Activated CD4-positive, alpha-beta T cell treated with anti-CD3 and anti-CD28 coated beads, Interleukin-2, amount 10 ng/mL, durations not matched to agents 24 days and 14 days (primary cell): ENCODE data around the gene NTF3. TPM values are rescaled to one million over a fixed set of nuclear protein-coding genes. Genes with fewer than 3 reads are reported as not detected.

ENCODE experiments used
- DNase-seq: peaks from one replicate; pipeline ENCODE4 v3.0.0; 2022
- H3K27ac Mint-ChIP-seq: one replicate; pipeline ENCODE4 v1.8.0; 2022; ENCODE audit warnings: mild to moderate bottlenecking, mixed read lengths
- H3K27me3 Mint-ChIP-seq: one replicate; pipeline ENCODE4 v1.8.0; 2022; ENCODE audit warnings: mixed read lengths
- H3K36me3 Mint-ChIP-seq: one replicate; pipeline ENCODE4 v1.8.0; 2022; ENCODE audit warnings: low read depth, mild to moderate bottlenecking, mixed read lengths
- H3K4me1 Mint-ChIP-seq: one replicate; pipeline ENCODE4 v1.8.0; 2021; ENCODE audit warnings: mixed read lengths
- H3K4me3 Mint-ChIP-seq: one replicate; pipeline ENCODE4 v1.8.0; 2022; ENCODE audit warnings: mild to moderate bottlenecking, moderate library complexity, mixed read lengths
- H3K9me3 Mint-ChIP-seq: one replicate; pipeline ENCODE4 v1.8.0; 2021; ENCODE audit warnings: mixed read lengths
- intact Hi-C: fragments of 100-400 bp; cut with micrococcal nuclease; formaldehyde crosslinking; loops from one replicate; pipeline ENCODE4 v1.15.1; 2023
- total RNA-seq: library from RNA; stranded (reverse); gene quantifications from 2 replicates; pipeline ENCODE4 v1.2.3, GENCODE V29; 2022

NTF3 gene
- total RNA-seq, 1 donor from 2014 or later: not detected

GRCh38 chr12:5458229-5459050, 26.5 kb downstream of the NTF3 start:
- Mint-ChIP-seq H3K36me3 (no peaks in the 10 kb centered on the region), H3K27ac (no peak overlapping the region), H3K4me1 (no peaks in the 10 kb centered on the region), H3K27me3 (peaks cover 2% of the 10 kb centered on the region), H3K9me3 (no peaks in the 10 kb centered on the region), H3K4me3 (no peak overlapping the region)
- no peak for DNase-seq
- intact Hi-C loops: no loop called here

- no peak for DNase-seq
- intact Hi-C loops: no loop called here
- H3K27ac Mint-ChIP-seq: no peak overlapping the region
- no peak overlapping the region for H3K4me3 Mint-ChIP-seq
- no peaks in the 10 kb centered on the region for H3K9me3 Mint-ChIP-seq
- no peaks in the 10 kb centered on the region for H3K36me3 Mint-ChIP-seq
- peaks cover 2% of the 10 kb centered on the region for H3K27me3 Mint-ChIP-seq
- no peaks in the 10 kb centered on the region for H3K4me1 Mint-ChIP-seq
These were observed 27.3 kb downstream of the NTF3 start for GRCh38 chr12:5459051-5459782.

DNA sequence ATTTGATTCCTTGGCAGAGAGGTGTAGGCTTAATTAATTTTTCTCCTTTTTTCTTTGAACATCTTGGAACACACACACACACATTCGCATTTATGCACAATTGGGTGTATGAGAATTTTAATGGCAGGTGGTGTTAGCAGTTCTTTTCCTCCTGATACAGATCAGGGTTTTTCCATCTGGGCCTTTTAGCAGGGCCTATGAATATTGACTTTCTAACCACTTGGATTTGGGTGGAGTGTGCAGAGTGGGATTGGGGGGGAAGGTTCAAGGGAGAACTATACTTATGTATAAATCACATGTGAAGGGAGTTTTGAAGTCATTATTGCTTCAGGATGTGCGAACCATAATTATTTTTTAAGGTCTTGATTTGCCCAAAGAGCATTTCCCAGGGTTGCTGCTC, 28.9 kb downstream of the NTF3 start:
- Mint-ChIP-seq H3K9me3 (no peaks in the 10 kb centered on the region), H3K4me3 (no peak overlapping the region), H3K4me1 (no peaks in the 10 kb centered on the region), H3K36me3 (no peaks in the 10 kb centered on the region), H3K27me3 (peaks cover 2% of the 10 kb centered on the region), H3K27ac (no peak overlapping the region)
- no peak for DNase-seq
- intact Hi-C loops: no loop called here

GRCh38 chr12:5461966-5462365, 30.1 kb downstream of the NTF3 start:
- Mint-ChIP-seq H3K4me3 (no peak overlapping the region), H3K9me3 (no peaks in the 10 kb centered on the region), H3K27ac (no peak overlapping the region), H3K27me3 (peaks cover 2% of the 10 kb centered on the region), H3K4me1 (no peaks in the 10 kb centered on the region), H3K36me3 (no peaks in the 10 kb centered on the region)
- no peak for DNase-seq
- intact Hi-C loops: no loop called here

GRCh38 chr12:5464096-5464495, 32.2 kb downstream of the NTF3 start:
- Mint-ChIP-seq H3K4me1 (no peaks in the 10 kb centered on the region), H3K9me3 (no peaks in the 10 kb centered on the region), H3K4me3 (no peak overlapping the region), H3K27ac (no peak overlapping the region), H3K36me3 (no peaks in the 10 kb centered on the region), H3K27me3 (peaks cover 2% of the 10 kb centered on the region)
- no peak for DNase-seq
- intact Hi-C loops: no loop called here

DNA sequence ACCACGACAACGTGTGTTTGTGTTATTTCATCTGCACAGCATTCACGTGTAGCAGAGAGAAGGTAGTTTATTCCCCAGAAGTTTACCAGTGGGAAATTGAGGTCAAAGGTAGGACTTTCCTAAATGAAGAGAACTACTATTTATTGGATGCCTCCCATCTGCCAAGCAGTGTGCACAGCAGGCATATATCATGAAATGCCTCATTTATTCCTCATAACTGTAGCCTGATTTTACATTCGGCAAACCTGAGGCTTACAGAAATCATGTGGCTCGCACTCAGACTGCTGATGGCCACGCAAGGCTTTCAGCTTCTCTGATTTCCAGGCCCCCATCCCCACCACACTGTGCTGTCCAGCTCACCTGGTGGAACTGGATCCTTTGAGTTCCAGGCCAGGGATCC, 33.5 kb downstream of the NTF3 start:
- Mint-ChIP-seq H3K36me3 (no peaks in the 10 kb centered on the region), H3K9me3 (no peaks in the 10 kb centered on the region), H3K27me3 (peaks cover 2% of the 10 kb centered on the region), H3K4me3 (no peak overlapping the region), H3K4me1 (no peaks in the 10 kb centered on the region), H3K27ac (no peak overlapping the region)
- no peak for DNase-seq
- intact Hi-C loops: no loop called here

GRCh38 chr12:5466521-5466960, 34.6 kb downstream of the NTF3 start:
- Mint-ChIP-seq H3K4me1 (no peaks in the 10 kb centered on the region), H3K9me3 (no peaks in the 10 kb centered on the region), H3K36me3 (no peaks in the 10 kb centered on the region), H3K4me3 (no peak overlapping the region), H3K27ac (no peak overlapping the region), H3K27me3 (peaks cover 2% of the 10 kb centered on the region)
- no peak for DNase-seq
- intact Hi-C loops: no loop called here

DNA sequence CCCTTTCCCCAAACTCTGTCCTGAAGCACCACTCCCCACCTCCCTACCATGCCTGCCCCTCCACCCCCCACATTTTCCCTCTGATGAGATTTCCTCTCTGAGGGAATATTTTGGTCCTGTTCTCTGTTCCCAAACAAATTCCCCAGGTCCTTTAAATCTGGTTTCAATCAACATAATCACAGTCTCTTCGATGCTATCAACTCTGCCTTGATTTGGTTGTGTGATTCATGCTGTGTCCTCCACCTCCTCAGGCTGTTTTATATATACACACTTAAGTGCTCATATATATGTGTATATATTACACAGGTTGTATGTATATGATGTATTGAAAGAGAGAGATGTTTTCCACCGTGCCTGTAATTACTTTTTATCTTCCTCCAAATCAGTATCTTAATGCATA, 36.0 kb downstream of the NTF3 start:
- H3K4me1 Mint-ChIP-seq: no peaks in the 10 kb centered on the region
- H3K36me3 Mint-ChIP-seq: no peaks in the 10 kb centered on the region
- H3K27me3 Mint-ChIP-seq: peaks cover under 1% of the 10 kb centered on the region
- no peak overlapping the region for H3K4me3 Mint-ChIP-seq
- no peak for DNase-seq
- H3K27ac Mint-ChIP-seq: no peak overlapping the region
- intact Hi-C loops: no loop called here
- H3K9me3 Mint-ChIP-seq: no peaks in the 10 kb centered on the region

- intact Hi-C loops: no loop called here
- H3K36me3 Mint-ChIP-seq: no peaks in the 10 kb centered on the region
- DNase-seq: no peak
- no peaks in the 10 kb centered on the region for H3K4me1 Mint-ChIP-seq
- H3K27ac Mint-ChIP-seq: no peak overlapping the region
- peaks cover 1% of the 10 kb centered on the region for H3K27me3 Mint-ChIP-seq
- H3K9me3 Mint-ChIP-seq: no peaks in the 10 kb centered on the region
- H3K4me3 Mint-ChIP-seq: no peak overlapping the region
These were observed 38.3 kb downstream of the NTF3 start for GRCh38 chr12:5470221-5470620.

DNA sequence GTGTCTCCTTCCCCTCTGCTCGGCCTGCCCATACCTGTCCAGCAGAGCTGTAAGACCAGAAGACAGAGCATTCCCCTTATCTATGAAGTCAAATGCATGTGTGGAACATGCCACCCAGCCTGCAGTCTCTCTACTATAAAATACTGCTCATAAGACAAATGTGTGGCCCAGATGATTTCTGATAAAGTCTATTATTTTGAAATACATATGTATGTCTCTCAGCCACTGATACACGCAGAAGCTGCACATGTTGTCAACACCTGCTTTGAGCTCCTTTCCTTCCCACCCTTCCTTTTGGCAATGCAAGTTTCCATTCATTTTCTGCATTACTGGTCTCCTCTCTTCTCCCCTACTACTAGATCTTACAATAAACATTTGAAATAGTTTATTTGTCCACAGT, 38.8 kb downstream of the NTF3 start:
- Mint-ChIP-seq H3K4me3 (no peak overlapping the region), H3K9me3 (no peaks in the 10 kb centered on the region), H3K27ac (no peak overlapping the region), H3K36me3 (no peaks in the 10 kb centered on the region), H3K27me3 (peaks cover 1% of the 10 kb centered on the region), H3K4me1 (no peaks in the 10 kb centered on the region)
- no peak for DNase-seq
- intact Hi-C loops: no loop called here

GRCh38 chr12:5473076-5473782, 41.3 kb downstream of the NTF3 start:
- Mint-ChIP-seq H3K27me3 (peaks cover 1% of the 10 kb centered on the region), H3K36me3 (no peaks in the 10 kb centered on the region), H3K9me3 (no peaks in the 10 kb centered on the region), H3K4me1 (no peaks in the 10 kb centered on the region), H3K27ac (no peak overlapping the region), H3K4me3 (no peak overlapping the region)
- DNase-seq: no peak
- intact Hi-C loops: no loop called here

DNA sequence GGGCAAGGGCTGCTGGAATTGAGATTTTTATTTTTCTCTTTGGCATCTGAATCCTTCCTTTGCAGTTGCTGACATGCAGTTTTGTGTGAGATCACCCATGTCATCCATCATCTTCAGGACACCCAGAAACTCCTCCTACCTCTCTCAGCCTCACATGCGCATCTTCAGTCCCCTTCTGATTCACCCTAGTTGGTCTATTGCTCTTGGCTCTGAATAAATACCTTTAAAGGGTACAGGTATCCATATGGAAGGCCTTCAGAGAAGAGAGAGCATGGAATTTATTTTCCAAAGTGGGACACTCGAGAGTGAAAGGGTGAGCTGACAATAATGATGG, 41.8 kb downstream of the NTF3 start:
- H3K9me3 Mint-ChIP-seq: no peaks in the 10 kb centered on the region
- H3K36me3 Mint-ChIP-seq: no peaks in the 10 kb centered on the region
- intact Hi-C loops: no loop called here
- no peaks in the 10 kb centered on the region for H3K4me1 Mint-ChIP-seq
- DNase-seq: no peak
- H3K27ac Mint-ChIP-seq: no peak overlapping the region
- H3K4me3 Mint-ChIP-seq: no peak overlapping the region
- peaks cover 1% of the 10 kb centered on the region for H3K27me3 Mint-ChIP-seq

GRCh38 chr12:5476356-5476755, 44.4 kb downstream of the NTF3 start:
- H3K4me3 Mint-ChIP-seq: no peak overlapping the region
- H3K4me1 Mint-ChIP-seq: no peaks in the 10 kb centered on the region
- no peaks in the 10 kb centered on the region for H3K9me3 Mint-ChIP-seq
- H3K36me3 Mint-ChIP-seq: no peaks in the 10 kb centered on the region
- peaks cover 1% of the 10 kb centered on the region for H3K27me3 Mint-ChIP-seq
- intact Hi-C loops: no loop called here
- no peak overlapping the region for H3K27ac Mint-ChIP-seq
- DNase-seq: no peak

- H3K27me3 Mint-ChIP-seq: no peaks in the 10 kb centered on the region
- intact Hi-C loops: no loop called here
These were observed 46.3 kb downstream of the NTF3 start for GRCh38 chr12:5478081-5478706.

More at GRCh38 chr12:5478081-5478706, 46.3 kb downstream of the NTF3 start:
- no peak for DNase-seq
- H3K4me3 Mint-ChIP-seq: no peak overlapping the region
- H3K36me3 Mint-ChIP-seq: no peaks in the 10 kb centered on the region
- no peaks in the 10 kb centered on the region for H3K4me1 Mint-ChIP-seq
- H3K9me3 Mint-ChIP-seq: no peaks in the 10 kb centered on the region
- H3K27ac Mint-ChIP-seq: no peak overlapping the region
